DOHH2 (cell line): ENCODE results near the gene PLCXD3.

ENCODE experiments used
- EZH2phosphoT487 ChIP-seq: fragments of 200-600 bp; sonication (generic); IDR thresholded peaks from 2 replicates; pipeline ENCODE4 v1.6.1; 2017; ENCODE audit warnings: borderline replicate concordance, mild to moderate bottlenecking, antibody characterized with exemption, low read length, moderate library complexity, mixed read lengths
- TF ChIP-seq, protein P1 (sequence below): fragments of 200-600 bp; sonication (generic); IDR thresholded peaks from one replicate; pipeline ENCODE4 v1.5.1; 2014; ENCODE audit warnings: antibody characterized with exemption, mild to moderate bottlenecking, low read depth, low read length; ENCODE audit not compliant: poor library complexity, severe bottlenecking

GRCh38 chr5:41334221-41334620, 176.2 kb downstream of the PLCXD3 start:
- TF ChIP-seq EZH2phosphoT487, result no peak
- TF ChIP-seq, protein P1, sequence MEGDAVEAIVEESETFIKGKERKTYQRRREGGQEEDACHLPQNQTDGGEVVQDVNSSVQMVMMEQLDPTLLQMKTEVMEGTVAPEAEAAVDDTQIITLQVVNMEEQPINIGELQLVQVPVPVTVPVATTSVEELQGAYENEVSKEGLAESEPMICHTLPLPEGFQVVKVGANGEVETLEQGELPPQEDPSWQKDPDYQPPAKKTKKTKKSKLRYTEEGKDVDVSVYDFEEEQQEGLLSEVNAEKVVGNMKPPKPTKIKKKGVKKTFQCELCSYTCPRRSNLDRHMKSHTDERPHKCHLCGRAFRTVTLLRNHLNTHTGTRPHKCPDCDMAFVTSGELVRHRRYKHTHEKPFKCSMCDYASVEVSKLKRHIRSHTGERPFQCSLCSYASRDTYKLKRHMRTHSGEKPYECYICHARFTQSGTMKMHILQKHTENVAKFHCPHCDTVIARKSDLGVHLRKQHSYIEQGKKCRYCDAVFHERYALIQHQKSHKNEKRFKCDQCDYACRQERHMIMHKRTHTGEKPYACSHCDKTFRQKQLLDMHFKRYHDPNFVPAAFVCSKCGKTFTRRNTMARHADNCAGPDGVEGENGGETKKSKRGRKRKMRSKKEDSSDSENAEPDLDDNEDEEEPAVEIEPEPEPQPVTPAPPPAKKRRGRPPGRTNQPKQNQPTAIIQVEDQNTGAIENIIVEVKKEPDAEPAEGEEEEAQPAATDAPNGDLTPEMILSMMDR, result no peak
